GM12878 (cell line): Measurements from ENCODE around the gene HSD3B1. TPM values are rescaled to one million over a fixed set of nuclear protein-coding genes. Genes with fewer than 3 reads are reported as not detected.

Experiments used
- ATAC-seq: fragments of 200-7000 bp; cut with Tn5 transposase; 3 replicates; pipeline ENCODE4 v1.9.1; 2020; ENCODE audit warnings: mild to moderate bottlenecking, moderate library complexity
- BruUV-seq: library from RNA; stranded (reverse); fragments of 400-500 nt; replicated peaks from 2 replicates; lab custom pipeline; 2021; lab: Mats Ljungman, UMichigan
- CTCF ChIA-PET: fragments of 300-600 bp; sonication (Branson Sonifier 250); formaldehyde crosslinking; extraction: SDS; loops from one replicate; lab custom pipeline; 2021; ENCODE audit warnings: inconsistent platforms; lab: Yijun Ruan, JAX
- POLR2A ChIA-PET: fragments of 350-600 bp; formaldehyde crosslinking; extraction: SDS; loops from one replicate; lab custom pipeline; 2021; ENCODE audit warnings: inconsistent platforms; lab: Charles Lee
- RAD21 ChIA-PET: fragments of 300-600 bp; sonication (Branson Sonifier 250); formaldehyde crosslinking; loops from one replicate; lab custom pipeline; 2023; ENCODE audit warnings: antibody characterized with exemption; ENCODE audit not compliant: unreplicated experiment; lab: Charles Lee
- SMC1A ChIA-PET: fragments of 300-600 bp; sonication (Branson Sonifier 250); formaldehyde crosslinking; loops from one replicate; lab custom pipeline; 2023; ENCODE audit not compliant: unreplicated experiment, uncharacterized antibody; lab: Charles Lee
- DNase-seq: peaks from one replicate; pipeline ENCODE4 v3.0.0-alpha.2; 2011; ENCODE audit warnings: low read depth, low spot score
- FAIRE-seq: peaks from 3 replicates; lab custom pipeline; 2011; peaks lifted over from hg19 to GRCh38; lab: Jason Lieb, UNC
- H2AFZ ChIP-seq: 2 replicates; pipeline ENCODE4 v1.6.0; 2011; ENCODE audit warnings: low read depth, low read length, control low read depth; ENCODE audit not compliant: control insufficient read depth
- H3K27ac ChIP-seq: 2 replicates; pipeline ENCODE4 v1.5.1; 2011; ENCODE audit warnings: control low read depth; ENCODE audit not compliant: control insufficient read depth, insufficient read depth
- H3K27me3 ChIP-seq, 2 experiments: replicated peaks in 1 of 2; 2 replicates each; pipeline versions ENCODE4 v1.6.0 to v1.6.1; 2011; ENCODE audit warnings: low read length in 1 of 2; ENCODE audit not compliant: control insufficient read depth in 2 of 2, insufficient read depth in 2 of 2
- H3K36me3 ChIP-seq, 2 experiments: 2 replicates each; pipeline ENCODE4 v1.5.1; 2011; ENCODE audit warnings: low read length in 1 of 2; ENCODE audit not compliant: control insufficient read depth in 2 of 2, insufficient read depth in 2 of 2
- H3K4me1 ChIP-seq: 2 replicates; pipeline ENCODE4 v1.6.1; 2011; ENCODE audit warnings: mild to moderate bottlenecking, low read length, moderate library complexity, mixed read lengths; ENCODE audit not compliant: control insufficient read depth, insufficient read depth
- H3K4me2 ChIP-seq: 2 replicates; pipeline ENCODE4 v1.6.0; 2011; ENCODE audit warnings: control low read depth; ENCODE audit not compliant: control insufficient read depth, insufficient read depth
- H3K4me3 ChIP-seq: fragments of 200-600 bp; sonication (generic); 2 replicates; pipeline ENCODE4 v1.5.1; 2016
- H3K79me2 ChIP-seq: 2 replicates; pipeline ENCODE4 v1.6.0; 2011; ENCODE audit warnings: low read length; ENCODE audit not compliant: control insufficient read depth, insufficient read depth
- H3K9ac ChIP-seq: 2 replicates; pipeline ENCODE4 v1.8.0; 2011; ENCODE audit warnings: low read length, control low read depth, mixed read lengths; ENCODE audit not compliant: control insufficient read depth, insufficient read depth
- H3K9me3 ChIP-seq: replicated peaks from 3 replicates; pipeline ENCODE4 v1.5.1; 2011; ENCODE audit warnings: mild to moderate bottlenecking, low read length; ENCODE audit not compliant: control insufficient read depth, insufficient read depth
- H4K20me1 ChIP-seq: 2 replicates; pipeline ENCODE4 v1.6.0; 2011; ENCODE audit not compliant: control insufficient read depth, insufficient read depth
- EGR1 ChIP-seq, 2 experiments: IDR thresholded peaks; 1 replicate in 1 of 2; 2 replicates in 1 of 2; pipeline ENCODE4 v1.6.1; 2011 to 2012; ENCODE audit warnings: low read depth in 2 of 2, low read length in 2 of 2, borderline replicate concordance in 1 of 2, mild to moderate bottlenecking in 1 of 2, moderate library complexity in 1 of 2
- IKZF1 ChIP-seq: fragments of 450-650 bp; conservative IDR thresholded peaks from 2 replicates; pipeline ENCODE4 v1.6.1; 2017; ENCODE audit warnings: antibody characterized with exemption, mild to moderate bottlenecking
- WGBS: methylation state at CpG from one replicate; pipeline ENCODE4 v1.1.6; 2016; ENCODE audit warnings: low lambda C conversion rate; ENCODE audit not compliant: insufficient replicate concordance, insufficient coverage; ENCODE audit errors: missing lambda C conversion rate; 5-methylcytosine and 5-hydroxymethylcytosine counted together
- in situ Hi-C: fragments of 300-500 bp; cut with MboI; formaldehyde crosslinking; loops from 9 replicates; pipeline ENCODE4 v1.14.3; 2018; ENCODE audit warnings: mixed read lengths
- intact Hi-C: fragments of 100-400 bp; cut with micrococcal nuclease; formaldehyde crosslinking; loops from one replicate; pipeline ENCODE4 v1.14.2; 2022; ENCODE audit not compliant: unreplicated experiment
- polyA plus RNA-seq, 11 experiments: library from polyadenylated mRNA; depleted of rRNA in 4 of 11; unstranded in 6 of 11; stranded (reverse) in 5 of 11; fragments of >200 nt; fragmentation: Nextera tagmentation in 4 of 11; fragmentation: Illumina TruSeq in 1 of 11; extraction: Ambion mirVana in 4 of 11; extraction: Trizol in 1 of 11; gene quantifications; 1 replicate in 1 of 11; 2 replicates in 10 of 11; pipeline versions ENCODE4 v1.2.1 to v1.2.3, GENCODE V29; 2011 to 2016; ENCODE audit warnings: inconsistent platforms in 2 of 11, missing spikeins in 2 of 11, low read depth in 1 of 11
- total RNA-seq, 4 experiments: library from RNA; depleted of rRNA in 3 of 4; stranded (reverse); fragments of >200 nt in 3 of 4; fragmentation: Illumina TruSeq in 1 of 4; extraction: Trizol in 1 of 4; gene quantifications; 2 replicates each; pipeline versions ENCODE4 v1.2.1 to v1.2.3, GENCODE V29; 2013 to 2021
- TF ChIP-seq, protein P1 (sequence below): IDR thresholded peaks from 2 replicates; pipeline ENCODE4 v1.6.1; 2012; ENCODE audit warnings: low read depth, low read length, improper control_type of control experiment

HSD3B1 gene
- total and polyA plus RNA-seq, 10 of the 15 experiments (the other 5 are each of a cell fraction or from before 2014, with no cell fraction given), result not detected

GRCh38 chr1:119546641-119547040, 39.6 kb downstream of the HSD3B1 start (continued):
- TF ChIP-seq EGR1 (IDR thresholded peaks at IDR 0.05; ENCODE audit: borderline replicate concordance in 1 of 2, low read depth in 2 of 2, low read length in 2 of 2), result no peak
- TF ChIP-seq, protein P1, sequence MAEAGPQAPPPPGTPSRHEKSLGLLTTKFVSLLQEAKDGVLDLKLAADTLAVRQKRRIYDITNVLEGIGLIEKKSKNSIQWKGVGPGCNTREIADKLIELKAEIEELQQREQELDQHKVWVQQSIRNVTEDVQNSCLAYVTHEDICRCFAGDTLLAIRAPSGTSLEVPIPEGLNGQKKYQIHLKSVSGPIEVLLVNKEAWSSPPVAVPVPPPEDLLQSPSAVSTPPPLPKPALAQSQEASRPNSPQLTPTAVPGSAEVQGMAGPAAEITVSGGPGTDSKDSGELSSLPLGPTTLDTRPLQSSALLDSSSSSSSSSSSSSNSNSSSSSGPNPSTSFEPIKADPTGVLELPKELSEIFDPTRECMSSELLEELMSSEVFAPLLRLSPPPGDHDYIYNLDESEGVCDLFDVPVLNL, result no peak

DNA sequence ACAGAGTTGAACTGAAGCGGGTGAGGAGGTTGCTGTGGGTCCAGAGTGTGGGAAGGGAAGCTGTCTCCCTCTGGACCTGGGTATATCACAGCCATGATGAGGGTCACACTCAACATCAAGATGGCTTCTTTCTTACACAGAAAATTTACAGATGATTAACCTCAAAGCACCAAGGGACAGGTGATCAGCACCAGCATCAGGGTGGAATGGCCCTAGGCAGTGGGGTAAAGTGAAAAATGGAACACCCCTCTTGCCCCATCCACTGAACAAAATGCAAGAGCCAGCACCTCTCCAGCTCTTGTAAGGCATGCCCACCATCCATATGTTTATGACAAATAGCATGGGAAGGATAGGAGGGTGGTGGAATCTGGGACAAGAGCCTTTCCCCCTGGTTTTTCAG, 40.3 kb downstream of the HSD3B1 start:
- Histone ChIP-seq H4K20me1 (no peaks in the 10 kb centered on the region), H3K4me1 (no peaks in the 10 kb centered on the region), H3K9me3 (no peaks in the 10 kb centered on the region), H3K27me3 (peaks cover 0 to 4% of the 10 kb centered on the region in 2 experiments; a peak in 1 of 4 replicates), H3K9ac (no peak overlapping the region), H3K27ac (no peak overlapping the region), H3K4me2 (no peak overlapping the region), H3K36me3 (no peaks in the 10 kb centered on the region), H3K79me2 (no peaks in the 10 kb centered on the region), H3K4me3 (no peak overlapping the region)
- DNase-seq, result no peak
- BruUV-seq, result no TSS peak
- 21% methylated on average over 1 of the region's 1 CpG for WGBS
- ChIA-PET SMC1A (no interaction called here), RAD21 (interaction anchor here (1.5 kb wide), 1 partner anchor 272 kb away, joined by 3 read pairs; no protein-coding TSS in a partner anchor), CTCF (interaction anchor here (0.8 to 1.3 kb wide), 2 partner anchors 115 to 174 kb away, joined by 3 read pairs; no protein-coding TSS in a partner anchor), POLR2A (no interaction called here)
- no peak for FAIRE-seq
- intact Hi-C loops, result loop anchor here (5.0 kb wide), 1 partner anchor 175 kb away; no protein-coding TSS in a partner anchor
- in situ Hi-C loops, result no loop called here
- ATAC-seq, result no peak
- no peak for TF ChIP-seq IKZF1
- TF ChIP-seq, all 136 proteins: peak for 0
- no peak overlapping the region for H2AFZ ChIP-seq
